Measurements from ENCODE around the gene UNCX.

DNA sequence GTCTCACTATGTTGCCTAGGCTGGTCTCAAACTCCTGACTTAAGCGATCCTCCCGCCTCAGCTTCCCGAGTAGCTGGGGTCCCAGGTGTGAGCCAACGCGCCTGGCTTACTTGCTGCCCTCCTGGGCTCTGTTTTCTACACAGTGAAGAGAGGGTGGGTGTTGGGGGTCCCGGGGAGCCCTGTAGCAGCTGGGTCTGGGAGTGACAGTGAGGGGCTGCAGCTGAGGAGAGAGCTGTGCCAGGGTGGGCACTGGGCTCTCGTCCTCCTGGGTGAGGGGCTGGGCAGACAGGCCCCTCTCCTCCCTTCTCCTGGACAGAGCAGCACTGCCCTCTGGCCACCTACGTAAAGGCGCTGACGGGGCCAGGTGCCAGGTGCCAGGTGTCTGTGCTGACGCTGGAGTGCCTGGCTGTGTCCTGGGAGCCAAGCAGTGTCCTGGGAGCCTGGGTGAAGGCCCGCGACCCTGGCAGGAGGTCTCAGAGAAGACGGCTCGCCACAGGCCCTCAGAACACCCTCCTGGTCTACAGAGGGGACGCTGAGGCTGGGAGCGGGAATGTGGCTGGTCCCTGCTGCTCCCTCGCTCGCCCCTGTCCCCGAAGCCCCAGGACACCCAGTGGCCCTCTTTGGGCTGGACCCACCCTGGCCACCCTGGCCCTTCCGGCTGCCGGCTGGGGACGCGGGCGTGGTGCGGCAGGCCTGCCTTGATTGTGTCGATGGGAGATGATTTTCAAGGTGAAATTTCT lies 35.6 kb downstream of the UNCX start:
- TF ChIP-seq CTCF (IDR thresholded peaks at IDR 0.05) (no peak), POLR2A (IDR thresholded peaks at IDR 0.05) (no peak)

All from heart left ventricle (tissue), 13 donors.